ENCODE results near the gene SFRP2. TPM values are rescaled to one million over a fixed set of nuclear protein-coding genes. Genes with fewer than 3 reads are reported as not detected.

SFRP2 gene
- total RNA-seq: not detected in 2 replicates

GRCh38 chr4:153788413-153789276 lies at the start of gene SFRP2:
TSS of gene SFRP2 (minus strand) at chr4:153789083. CDS start at chr4:153788835, 248 bp downstream.

DNA sequence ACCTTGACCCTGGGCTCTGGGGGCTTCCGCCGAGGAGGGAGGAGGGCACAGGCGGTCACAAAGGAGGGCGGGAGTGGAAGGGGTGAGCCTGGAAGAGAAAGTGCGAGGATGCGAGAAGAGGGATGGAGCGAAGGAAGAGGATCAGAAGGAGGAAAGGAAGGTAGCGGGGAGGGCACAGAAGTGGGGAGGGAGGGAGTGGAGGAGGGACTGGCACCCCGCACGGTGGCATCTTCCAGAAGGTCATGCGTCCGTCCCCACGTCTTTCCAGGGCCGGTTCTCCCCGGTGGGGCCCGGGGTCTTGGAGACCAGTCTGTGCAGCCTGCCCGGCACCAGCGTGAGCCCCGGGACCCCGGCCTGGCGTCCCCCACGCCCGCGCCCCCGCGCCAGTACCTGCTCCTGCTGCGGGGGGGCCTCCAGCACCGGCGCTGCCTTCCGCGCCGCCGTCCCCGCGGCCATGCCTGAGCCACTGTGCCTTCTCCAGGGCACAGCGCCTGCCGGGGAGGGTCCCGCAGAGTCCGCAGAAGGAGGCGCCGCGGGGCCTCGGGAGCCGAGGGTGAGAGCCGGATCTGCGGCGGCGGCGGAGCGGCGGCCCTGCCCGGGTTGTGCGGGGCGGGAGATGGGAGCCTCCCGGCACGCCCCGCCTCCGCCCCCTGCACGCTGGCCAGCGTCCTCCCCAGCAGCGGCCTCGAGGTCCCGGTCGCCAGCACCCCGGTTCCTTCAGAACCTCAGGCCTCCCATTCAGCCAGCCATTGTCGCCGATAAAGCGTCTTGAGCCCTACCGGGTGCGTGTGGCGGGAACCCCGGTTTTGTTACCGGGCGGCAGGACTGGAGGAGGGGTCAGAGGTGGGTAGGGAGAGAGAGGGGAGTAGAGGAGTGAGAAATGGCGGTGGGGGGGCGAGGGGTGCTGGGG lies 29.2 kb downstream of the SFRP2 start, which contains the start of gene RNF175:
TSS of gene RNF175 (minus strand) at position 618 of the 910 bp plus-strand sequence. CDS start at position 456, 162 bp downstream.

Other genes starting within 250 kb of the SFRP2 start
- 0.17 and 0.32 TPM in 2 replicates for gene TLR2, start 104.8 kb downstream of the SFRP2 start, total RNA-seq
- 0.16 and 1.3 TPM in 2 replicates for gene RNF175, start 29.1 kb downstream of the SFRP2 start, total RNA-seq